PFSK-1 (cell line): Measurements from ENCODE around the gene STX2.

Experiments used
- REST ChIP-seq, 2 experiments: IDR thresholded peaks; 2 replicates each; pipeline versions ENCODE4 v1.6.1 to v1.8.0; 2011 to 2012; ENCODE audit warnings: low read depth in 2 of 2, low read length in 2 of 2, control low read depth in 1 of 2, inconsistent platforms in 1 of 2, mild to moderate bottlenecking in 1 of 2, moderate library complexity in 1 of 2; ENCODE audit not compliant: insufficient read depth in 1 of 2
- SIN3A ChIP-seq: IDR thresholded peaks from 2 replicates; pipeline ENCODE4 v1.6.1; 2012; ENCODE audit warnings: mild to moderate bottlenecking, low read length, moderate library complexity, borderline replicate concordance; ENCODE audit not compliant: insufficient read depth
- TAF1 ChIP-seq: IDR thresholded peaks from 2 replicates; pipeline ENCODE4 v1.6.1; 2012; ENCODE audit warnings: low read length, control low read depth, borderline replicate concordance; ENCODE audit not compliant: insufficient read depth

GRCh38 chr12:130831876-130832405 is 7.1 kb downstream of the STX2 start:
- TF ChIP-seq SIN3A = no peak
- no peak for TF ChIP-seq TAF1
- TF ChIP-seq REST (IDR thresholded peaks at IDR 0.05; ENCODE audit: insufficient read depth in 1 of 2, low read depth in 2 of 2, low read length in 2 of 2) = no peak
